ENCODE results near the gene TLE6.
"Not testable (repeated sequence)": the region's sequence is repeated elsewhere in the genome, so short reads cannot be mapped to it uniquely, and the experiment has no call there.

TLE6 gene

DNA sequence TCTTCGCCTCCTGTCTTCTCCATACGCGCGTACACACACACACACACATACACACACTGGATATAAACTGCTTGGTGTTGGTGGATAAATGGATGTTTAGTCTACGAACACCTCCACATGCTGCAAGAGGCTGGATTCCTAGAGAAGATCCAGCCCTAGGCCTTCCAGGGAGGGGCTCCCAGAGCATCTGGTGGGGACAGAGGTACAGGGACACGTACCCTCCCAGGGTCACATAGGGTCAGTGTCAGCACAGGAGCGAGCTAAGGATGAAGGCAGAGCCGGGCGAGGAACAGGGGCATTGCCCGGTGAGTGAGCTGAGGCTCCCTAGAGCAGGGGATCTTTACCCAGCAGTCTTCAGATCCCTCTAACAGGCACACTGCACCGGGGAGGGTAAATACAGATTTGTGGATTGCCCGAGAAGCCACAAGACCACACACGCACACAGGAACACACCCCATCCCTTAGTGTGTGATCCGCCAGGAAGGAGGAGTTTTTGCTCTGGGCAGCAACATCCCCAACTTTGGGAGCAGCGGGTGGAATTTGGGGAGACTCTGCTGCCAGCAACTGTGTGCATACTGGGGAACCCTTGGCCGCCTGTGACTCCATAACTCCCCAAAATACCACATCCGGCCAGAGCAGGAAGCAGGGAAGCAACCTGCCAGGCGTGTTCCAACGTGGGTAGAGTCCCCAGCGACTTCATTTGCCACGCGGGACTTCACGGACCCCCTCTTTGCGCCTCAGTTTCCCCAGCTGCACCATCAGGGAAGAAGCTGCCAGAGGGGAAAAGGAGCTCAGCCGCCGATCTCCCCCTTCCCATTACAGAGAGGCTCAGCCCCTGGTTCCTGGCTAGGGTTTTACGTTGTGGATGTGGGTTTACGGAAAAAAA, 57.5 kb downstream of the TLE6 start:
- peak overlapping the region; percentile 83 for H3K27ac ChIP-seq
- peak overlapping the region; percentile 100 for H3K4me2 ChIP-seq
- H3K9ac ChIP-seq: peak overlapping the region; percentile 76
- H3K36me3 ChIP-seq: no peaks in the 10 kb centered on the region
- no peak for TF ChIP-seq Cebpa-rat (IDR thresholded peaks at IDR 0.05)
- H3K27me3 ChIP-seq: peaks cover 31% of the 10 kb centered on the region
- H3K4me3 ChIP-seq: peak overlapping the region; percentile 72
- H3K9me3 ChIP-seq: no peaks in the 10 kb centered on the region
- peaks cover 29% of the 10 kb centered on the region for H3K4me1 ChIP-seq
- H4K20me1 ChIP-seq: no peaks in the 10 kb centered on the region

DNA sequence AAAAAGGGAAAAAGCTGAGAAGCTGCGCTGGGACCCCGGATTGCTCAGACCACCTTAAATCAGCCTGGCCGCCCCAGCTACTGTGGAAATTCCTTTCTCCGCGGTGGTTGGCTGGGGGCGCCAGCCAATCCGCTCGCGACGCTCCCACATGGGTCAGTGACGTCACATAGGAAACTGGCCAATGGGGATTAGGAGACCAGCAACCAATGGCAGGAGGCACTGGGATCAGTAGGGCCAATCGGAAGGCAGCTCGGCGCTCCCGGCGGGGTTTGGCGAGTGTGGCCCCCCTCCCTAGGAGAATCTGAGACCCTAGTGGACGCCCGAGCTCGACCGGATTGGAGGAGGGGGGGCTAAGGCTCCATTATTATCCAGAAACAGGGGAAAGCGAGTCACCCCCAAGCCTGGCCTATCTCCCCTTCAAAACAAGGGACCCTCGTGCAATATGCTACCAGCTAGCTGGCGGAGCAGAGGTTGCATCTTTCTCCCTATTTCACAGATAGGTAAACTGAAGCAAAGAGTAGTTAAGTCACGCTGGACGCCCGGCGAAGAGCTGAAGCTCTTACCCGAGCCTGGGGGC, 58.3 kb downstream of the TLE6 start:
- no peaks in the 10 kb centered on the region for H3K36me3 ChIP-seq
- H3K9ac ChIP-seq: peak overlapping the region; percentile 76
- H3K4me1 ChIP-seq: peaks cover 36% of the 10 kb centered on the region
- TF ChIP-seq Cebpa-rat (IDR thresholded peaks at IDR 0.05): no peak
- H3K9me3 ChIP-seq: no peaks in the 10 kb centered on the region
- peaks cover 23% of the 10 kb centered on the region for H3K27me3 ChIP-seq
- peak overlapping the region; percentile 83 for H3K27ac ChIP-seq
- peak overlapping the region; percentile 100 for H3K4me2 ChIP-seq
- H3K4me3 ChIP-seq: peak overlapping the region; percentile 72
- no peaks in the 10 kb centered on the region for H4K20me1 ChIP-seq

- Histone ChIP-seq H3K4me1 (peaks cover 43% of the 10 kb centered on the region), H3K36me3 (no peaks in the 10 kb centered on the region), H3K27ac (peak overlapping the region; percentile 70), H3K9me3 (no peaks in the 10 kb centered on the region), H4K20me1 (no peaks in the 10 kb centered on the region), H3K27me3 (peaks cover 16% of the 10 kb centered on the region), H3K9ac (peak overlapping the region; percentile 76), H3K4me3 (peak overlapping the region; percentile 72), H3K4me2 (peak overlapping the region; percentile 100)
- TF ChIP-seq Cebpa-rat (IDR thresholded peaks at IDR 0.05): no peak
Measured at GRCh38 chr19:3036119-3036976, 59.0 kb downstream of the TLE6 start.

- Histone ChIP-seq H3K4me3 (peak overlapping the region; percentile 72; the same call in 1 of the 2 replicates), H3K4me2 (peak overlapping the region; percentile 100), H3K4me1 (peaks cover 50% of the 10 kb centered on the region)
- not testable (repeated sequence) for H3K9ac ChIP-seq, H3K27me3 ChIP-seq, H3K36me3 ChIP-seq, H3K27ac ChIP-seq, H3K9me3 ChIP-seq, H4K20me1 ChIP-seq
Measured at GRCh38 chr19:3036977-3037544, 59.7 kb downstream of the TLE6 start.

GRCh38 chr19:3038214-3038613, 60.9 kb downstream of the TLE6 start:
- no peak for TF ChIP-seq Cebpa-rat (IDR thresholded peaks at IDR 0.05)
- Histone ChIP-seq H3K9me3 (no peaks in the 10 kb centered on the region), H3K4me1 (peaks cover 58% of the 10 kb centered on the region), H3K36me3 (no peaks in the 10 kb centered on the region), H3K9ac (no peak overlapping the region), H3K27me3 (no peaks in the 10 kb centered on the region), H4K20me1 (no peaks in the 10 kb centered on the region), H3K27ac (no peak overlapping the region), H3K4me3 (no peak overlapping the region), H3K4me2 (no peak overlapping the region)

GRCh38 chr19:3039125-3039524, 61.8 kb downstream of the TLE6 start:
- no peak overlapping the region for H3K9ac ChIP-seq
- H3K4me2 ChIP-seq: no peak overlapping the region
- H3K4me1 ChIP-seq: peaks cover 66% of the 10 kb centered on the region
- no peaks in the 10 kb centered on the region for H3K9me3 ChIP-seq
- H3K36me3 ChIP-seq: no peaks in the 10 kb centered on the region
- no peak for TF ChIP-seq Cebpa-rat (IDR thresholded peaks at IDR 0.05)
- H3K4me3 ChIP-seq: no peak overlapping the region
- no peaks in the 10 kb centered on the region for H3K27me3 ChIP-seq
- H4K20me1 ChIP-seq: no peaks in the 10 kb centered on the region
- no peak overlapping the region for H3K27ac ChIP-seq

DNA sequence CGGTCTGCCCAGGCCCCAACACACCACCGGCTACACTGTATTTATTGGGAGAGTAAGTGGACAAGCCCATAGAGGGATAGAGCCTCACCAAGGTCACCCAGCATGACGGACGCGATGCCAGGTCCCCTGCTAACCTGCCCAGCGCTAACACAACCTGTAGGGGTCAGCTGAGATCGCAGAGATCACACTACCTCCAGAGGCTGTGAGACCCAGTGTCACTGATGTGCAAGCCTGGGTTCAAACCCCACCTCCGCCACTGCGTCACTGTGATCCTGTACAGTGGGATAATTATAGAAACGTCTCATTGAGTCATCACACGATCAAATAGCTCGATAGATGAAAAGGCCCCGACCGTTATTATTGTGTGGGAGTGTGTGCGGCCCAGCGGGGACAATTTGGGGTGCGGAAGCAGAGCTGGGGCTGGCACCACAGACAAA, 62.3 kb downstream of the TLE6 start:
- H3K4me1 ChIP-seq: peaks cover 66% of the 10 kb centered on the region
- H3K27me3 ChIP-seq: no peaks in the 10 kb centered on the region
- H3K9me3 ChIP-seq: no peaks in the 10 kb centered on the region
- H3K4me3 ChIP-seq: no peak overlapping the region
- H3K36me3 ChIP-seq: no peaks in the 10 kb centered on the region
- peak overlapping the region; percentile 76 for H3K4me2 ChIP-seq
- no peak for TF ChIP-seq Cebpa-rat (IDR thresholded peaks at IDR 0.05)
- no peaks in the 10 kb centered on the region for H4K20me1 ChIP-seq
- H3K9ac ChIP-seq: no peak overlapping the region; the same call in 1 of the 2 replicates
- peak overlapping the region; percentile 61 for H3K27ac ChIP-seq

GRCh38 chr19:3041327-3041726, 64.0 kb downstream of the TLE6 start:
- H4K20me1 ChIP-seq: no peaks in the 10 kb centered on the region
- peak overlapping the region; percentile 74 for H3K9ac ChIP-seq
- peaks cover 75% of the 10 kb centered on the region for H3K4me1 ChIP-seq
- H3K9me3 ChIP-seq: no peaks in the 10 kb centered on the region
- TF ChIP-seq Cebpa-rat (IDR thresholded peaks at IDR 0.05): no peak
- H3K27ac ChIP-seq: peak overlapping the region; percentile 87
- H3K4me3 ChIP-seq: peak overlapping the region; percentile 49; the same call in 1 of the 2 replicates
- no peaks in the 10 kb centered on the region for H3K36me3 ChIP-seq
- no peaks in the 10 kb centered on the region for H3K27me3 ChIP-seq
- peak overlapping the region; percentile 83 for H3K4me2 ChIP-seq
